Measurements from ENCODE around the gene MPDZ.

The MPDZ gene

GRCh38 chr9:13140843-13141592, 138.5 kb downstream of the MPDZ start:
- DNase-seq (ENCODE audit: extremely low read depth in 1 of 2, low read depth in 1 of 2), result no peak

- DNase-seq (ENCODE audit: extremely low read depth in 1 of 2, low read depth in 1 of 2), result no peak
Measured at GRCh38 chr9:13139641-13140171, 139.8 kb downstream of the MPDZ start.

GRCh38 chr9:13137426-13137825, 142.1 kb downstream of the MPDZ start:
- DNase-seq (ENCODE audit: extremely low read depth in 1 of 2, low read depth in 1 of 2), result no peak

GRCh38 chr9:13131991-13132390, 147.5 kb downstream of the MPDZ start:
- no peak for DNase-seq (ENCODE audit: extremely low read depth in 1 of 2, low read depth in 1 of 2)

GRCh38 chr9:13131416-13131815, 148.1 kb downstream of the MPDZ start:
- DNase-seq (ENCODE audit: extremely low read depth in 1 of 2, low read depth in 1 of 2), result no peak

- DNase-seq (ENCODE audit: extremely low read depth in 1 of 2, low read depth in 1 of 2), result no peak
Measured at GRCh38 chr9:13128266-13128860, 151.1 kb downstream of the MPDZ start.

- DNase-seq (ENCODE audit: extremely low read depth in 1 of 2, low read depth in 1 of 2), result no peak
Measured at GRCh38 chr9:13127131-13127530, 152.4 kb downstream of the MPDZ start.

- no peak for DNase-seq (ENCODE audit: extremely low read depth in 1 of 2, low read depth in 1 of 2)
Measured at GRCh38 chr9:13125261-13125660, 154.2 kb downstream of the MPDZ start.

GRCh38 chr9:13122756-13123369, 156.6 kb downstream of the MPDZ start:
- DNase-seq (ENCODE audit: extremely low read depth in 1 of 2, low read depth in 1 of 2), result no peak

GRCh38 chr9:13118313-13118712, 161.2 kb downstream of the MPDZ start:
- no peak for DNase-seq (ENCODE audit: extremely low read depth in 1 of 2, low read depth in 1 of 2)

GRCh38 chr9:13116292-13116691, 163.2 kb downstream of the MPDZ start:
- DNase-seq (ENCODE audit: extremely low read depth in 1 of 2, low read depth in 1 of 2), result no peak

GRCh38 chr9:13113751-13114150, 165.7 kb downstream of the MPDZ start:
- DNase-seq (ENCODE audit: extremely low read depth in 1 of 2, low read depth in 1 of 2), result no peak

- DNase-seq (ENCODE audit: extremely low read depth in 1 of 2, low read depth in 1 of 2), result no peak
Measured at GRCh38 chr9:13113216-13113615, 166.3 kb downstream of the MPDZ start.

GRCh38 chr9:13111778-13112177, 167.7 kb downstream of the MPDZ start:
- no peak for DNase-seq (ENCODE audit: extremely low read depth in 1 of 2, low read depth in 1 of 2)

- DNase-seq (ENCODE audit: extremely low read depth in 1 of 2, low read depth in 1 of 2), result no peak
Measured at GRCh38 chr9:13110766-13111417, 168.6 kb downstream of the MPDZ start.

GRCh38 chr9:13109781-13110180, 169.7 kb downstream of the MPDZ start:
- no peak for DNase-seq (ENCODE audit: extremely low read depth in 1 of 2, low read depth in 1 of 2)

- no peak for DNase-seq (ENCODE audit: extremely low read depth in 1 of 2, low read depth in 1 of 2)
Measured at GRCh38 chr9:13107008-13107407, 172.5 kb downstream of the MPDZ start.

GRCh38 chr9:13100914-13101572, 178.4 kb downstream of the MPDZ start:
- no peak for DNase-seq (ENCODE audit: extremely low read depth in 1 of 2, low read depth in 1 of 2)

GRCh38 chr9:13095056-13095455, 184.4 kb downstream of the MPDZ start:
- no peak for DNase-seq (ENCODE audit: extremely low read depth in 1 of 2, low read depth in 1 of 2)

GRCh38 chr9:13090628-13091027, 188.9 kb downstream of the MPDZ start:
- no peak for DNase-seq (ENCODE audit: extremely low read depth in 1 of 2, low read depth in 1 of 2)

GRCh38 chr9:13089666-13090065, 189.8 kb downstream of the MPDZ start:
- DNase-seq (ENCODE audit: extremely low read depth in 1 of 2, low read depth in 1 of 2), result no peak

Measured in activated CD8-positive, alpha-beta memory T cell treated with anti-CD3 and anti-CD28 coated beads for 1 hour (primary cell).